Cardiac fibroblast (primary cell): ENCODE results near the gene ADORA3.

Experiments used
- DNase-seq, 2 donors: peaks; one replicate each; pipeline versions ENCODE4 v3.0.0 to v3.0.0-alpha.2; 2010; ENCODE audit warnings: low read depth in 2 of 2
- H3K4me3 ChIP-seq, 2 donors: replicated peaks in 1 of 2; 1 replicate in 1 of 2; 2 replicates in 1 of 2; pipeline ENCODE4 v1.5.1; 2011; ENCODE audit warnings: low read depth in 2 of 2, low read length in 2 of 2, mild to moderate bottlenecking in 2 of 2, moderate library complexity in 1 of 2
- CTCF ChIP-seq: IDR thresholded peaks from one replicate; pipeline ENCODE4 v1.5.1; 2011; ENCODE audit warnings: low read depth, mild to moderate bottlenecking, low read length, inconsistent platforms

Gene ADORA3

GRCh38 chr1:111540928-111541327 is 37.5 kb upstream of the ADORA3 start:
- no peak overlapping the region for H3K4me3 ChIP-seq
- DNase-seq, result no peak
- TF ChIP-seq CTCF, result no peak

GRCh38 chr1:111538343-111539025 is 35.1 kb upstream of the ADORA3 start:
- H3K4me3 ChIP-seq, result no peak overlapping the region
- peak; percentile 77 to 98 for DNase-seq
- TF ChIP-seq CTCF, result no peak

GRCh38 chr1:111535256-111536191 is 32.1 kb upstream of the ADORA3 start:
- TF ChIP-seq CTCF, result no peak
- DNase-seq, result peak; percentile 12 to 39
- no peak overlapping the region for H3K4me3 ChIP-seq

- no peak overlapping the region for H3K4me3 ChIP-seq
- DNase-seq, result no peak
- no peak for TF ChIP-seq CTCF
Observed at GRCh38 chr1:111520053-111520452, 16.6 kb upstream of the ADORA3 start.

- no peak for DNase-seq
- no peak overlapping the region for H3K4me3 ChIP-seq
- no peak for TF ChIP-seq CTCF
Observed at GRCh38 chr1:111517469-111518225, 14.2 kb upstream of the ADORA3 start.

- peak overlapping the region; percentile 26 to 42 for H3K4me3 ChIP-seq
- DNase-seq, result peak; percentile 77 to 82
- TF ChIP-seq CTCF, result peak; percentile 33
Observed at GRCh38 chr1:111516005-111516535, 12.6 kb upstream of the ADORA3 start.
